Ascending aorta (tissue), 2 donors: Measurements from ENCODE around the gene ADGRV1. TPM values are rescaled to one million over a fixed set of nuclear protein-coding genes. Genes with fewer than 3 reads are reported as not detected.

Source experiments
- DNase-seq, 2 donors: peaks; one replicate each; pipeline ENCODE4 v3.0.0-alpha.2; 2019; ENCODE audit warnings: low spot score in 2 of 2
- H3K27ac ChIP-seq, 2 donors: fragments of 200-600 bp; sonication (generic); one replicate each; pipeline ENCODE4 v1.5.1; 2016 to 2017; ENCODE audit warnings: mild to moderate bottlenecking in 1 of 2
- H3K27me3 ChIP-seq: fragments of 200-600 bp; sonication (generic); one replicate; pipeline ENCODE4 v1.5.1; 2017
- H3K36me3 ChIP-seq, 2 donors: fragments of 200-600 bp; sonication (generic); one replicate each; pipeline ENCODE4 v1.5.1; 2016
- H3K4me1 ChIP-seq, 2 donors: fragments of 200-600 bp; sonication (generic); one replicate each; pipeline ENCODE4 v1.5.1; 2016 to 2017; ENCODE audit warnings: mild to moderate bottlenecking in 1 of 2
- H3K4me3 ChIP-seq, 2 donors: fragments of 200-600 bp; sonication (generic); one replicate each; pipeline ENCODE4 v1.5.1; 2016 to 2017; ENCODE audit warnings: mild to moderate bottlenecking in 1 of 2
- H3K9me3 ChIP-seq, 2 donors: fragments of 200-600 bp; sonication (generic); one replicate each; pipeline ENCODE4 v1.5.1; 2016
- intact Hi-C: fragments of 100-400 bp; cut with DNase I; formaldehyde crosslinking; loops from one replicate; pipeline ENCODE4 v1.15.1; 2023
- total RNA-seq: library from RNA; depleted of rRNA; stranded (reverse); fragments of >200 nt; gene quantifications from one replicate; pipeline ENCODE4 v1.1.0, GENCODE V29; 2016
- TF ChIP-seq, protein P1 (sequence below), 3 experiments: fragments of 200-600 bp in 2 of 3; fragments of 450-650 bp in 1 of 3; sonication (generic) in 2 of 3; IDR thresholded peaks; one replicate each; pipeline ENCODE4 v1.5.1; 2016 to 2019; ENCODE audit warnings: antibody characterized with exemption in 3 of 3, mild to moderate bottlenecking in 1 of 3, moderate library complexity in 1 of 3

Gene ADGRV1
- total RNA-seq, 1 donor from 2014 or later: 6.9 TPM

DNA sequence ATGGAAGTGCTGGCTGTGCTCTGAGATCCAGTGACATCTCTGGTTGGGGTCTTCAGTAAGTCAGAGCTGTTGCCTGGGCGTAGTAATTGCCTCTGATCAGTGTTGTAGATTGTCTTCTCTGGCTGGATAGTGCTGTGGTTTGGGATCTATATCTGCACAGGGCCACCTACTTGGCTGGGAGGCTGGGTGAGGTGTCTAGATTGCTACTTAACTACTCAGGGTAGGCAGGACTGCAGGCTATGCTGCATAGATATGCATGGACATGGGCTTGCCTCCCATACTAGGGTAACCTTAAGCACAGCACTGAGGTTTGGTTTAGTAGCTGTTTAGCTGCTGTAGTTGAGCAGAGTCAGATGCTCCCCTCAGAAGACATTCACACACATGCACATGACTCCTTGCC lies 181.0 kb downstream of the ADGRV1 start:
- H3K27ac ChIP-seq: no peak overlapping the region
- DNase-seq: no peak
- no peaks in the 10 kb centered on the region for H3K9me3 ChIP-seq
- no peaks in the 10 kb centered on the region for H3K36me3 ChIP-seq
- intact Hi-C loops: no loop called here
- H3K4me1 ChIP-seq: no peaks in the 10 kb centered on the region
- TF ChIP-seq, protein P1, sequence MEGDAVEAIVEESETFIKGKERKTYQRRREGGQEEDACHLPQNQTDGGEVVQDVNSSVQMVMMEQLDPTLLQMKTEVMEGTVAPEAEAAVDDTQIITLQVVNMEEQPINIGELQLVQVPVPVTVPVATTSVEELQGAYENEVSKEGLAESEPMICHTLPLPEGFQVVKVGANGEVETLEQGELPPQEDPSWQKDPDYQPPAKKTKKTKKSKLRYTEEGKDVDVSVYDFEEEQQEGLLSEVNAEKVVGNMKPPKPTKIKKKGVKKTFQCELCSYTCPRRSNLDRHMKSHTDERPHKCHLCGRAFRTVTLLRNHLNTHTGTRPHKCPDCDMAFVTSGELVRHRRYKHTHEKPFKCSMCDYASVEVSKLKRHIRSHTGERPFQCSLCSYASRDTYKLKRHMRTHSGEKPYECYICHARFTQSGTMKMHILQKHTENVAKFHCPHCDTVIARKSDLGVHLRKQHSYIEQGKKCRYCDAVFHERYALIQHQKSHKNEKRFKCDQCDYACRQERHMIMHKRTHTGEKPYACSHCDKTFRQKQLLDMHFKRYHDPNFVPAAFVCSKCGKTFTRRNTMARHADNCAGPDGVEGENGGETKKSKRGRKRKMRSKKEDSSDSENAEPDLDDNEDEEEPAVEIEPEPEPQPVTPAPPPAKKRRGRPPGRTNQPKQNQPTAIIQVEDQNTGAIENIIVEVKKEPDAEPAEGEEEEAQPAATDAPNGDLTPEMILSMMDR (IDR thresholded peaks at IDR 0.05): no peak
- H3K27me3 ChIP-seq: no peaks in the 10 kb centered on the region
- no peak overlapping the region for H3K4me3 ChIP-seq

DNA sequence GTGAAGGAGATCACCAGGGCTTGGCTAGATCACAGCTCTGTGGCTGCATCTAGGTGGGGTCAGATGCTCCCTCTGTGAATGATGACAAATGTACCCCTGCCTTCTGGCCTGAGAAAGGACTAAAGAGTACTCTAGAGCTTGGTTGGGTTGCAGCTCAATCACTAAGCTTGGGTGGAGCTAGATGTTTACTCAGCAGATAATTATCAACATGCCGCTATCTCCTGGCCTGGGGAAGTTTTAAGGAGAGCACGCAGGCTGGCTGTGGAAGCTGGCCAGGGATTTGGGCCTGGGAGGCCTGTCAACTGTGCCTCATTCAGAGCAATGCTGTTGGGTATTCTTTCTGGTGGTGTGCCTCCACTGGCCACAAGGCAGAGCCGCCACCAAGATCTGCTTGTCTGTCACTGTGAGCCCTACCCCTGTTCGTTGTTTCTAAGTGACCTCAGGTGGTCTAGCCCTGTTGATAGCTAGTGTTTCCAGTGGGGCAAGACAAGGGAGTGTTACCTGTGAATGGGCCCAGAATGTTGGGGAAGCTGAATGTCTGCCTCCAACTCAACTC lies 181.7 kb downstream of the ADGRV1 start:
- intact Hi-C loops: no loop called here

DNA sequence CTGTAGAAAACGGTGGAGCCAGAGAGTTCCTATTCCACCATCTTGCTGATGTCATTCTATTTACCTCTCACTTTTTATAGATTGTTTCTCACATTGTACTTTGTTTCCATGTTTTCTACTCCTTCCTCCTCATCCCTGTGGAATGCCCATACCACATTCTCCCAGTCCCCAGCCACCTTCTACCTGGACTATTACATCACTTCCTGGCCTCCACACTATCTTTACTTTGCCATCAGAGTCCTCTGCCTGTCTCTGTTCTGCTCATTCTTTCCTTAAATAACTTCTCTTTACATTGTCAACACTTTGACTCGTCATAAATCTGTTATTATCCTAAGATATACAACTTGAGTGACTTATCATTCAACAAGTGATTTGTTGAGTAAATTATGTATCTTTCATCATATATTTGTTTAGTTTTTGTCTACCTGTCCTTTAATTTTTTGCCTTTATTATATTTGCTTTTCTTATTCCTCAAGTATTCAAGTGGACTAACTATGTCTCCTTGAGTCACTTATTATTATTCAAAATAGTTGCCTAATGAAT lies 182.5 kb downstream of the ADGRV1 start:
- no peak overlapping the region for H3K27ac ChIP-seq
- no peaks in the 10 kb centered on the region for H3K9me3 ChIP-seq
- H3K27me3 ChIP-seq: no peaks in the 10 kb centered on the region
- intact Hi-C loops: no loop called here
- H3K4me3 ChIP-seq: no peak overlapping the region
- DNase-seq: no peak
- TF ChIP-seq, protein P1 (IDR thresholded peaks at IDR 0.05): no peak
- H3K4me1 ChIP-seq: no peaks in the 10 kb centered on the region
- no peaks in the 10 kb centered on the region for H3K36me3 ChIP-seq

More for the DNA sequence above, 181.7 kb downstream of the ADGRV1 start:
- H3K27ac ChIP-seq: no peak overlapping the region
- H3K4me1 ChIP-seq: no peaks in the 10 kb centered on the region
- H3K27me3 ChIP-seq: no peaks in the 10 kb centered on the region
- DNase-seq: no peak
- H3K36me3 ChIP-seq: no peaks in the 10 kb centered on the region
- TF ChIP-seq, protein P1 (IDR thresholded peaks at IDR 0.05): no peak
- H3K9me3 ChIP-seq: no peaks in the 10 kb centered on the region
- no peak overlapping the region for H3K4me3 ChIP-seq

DNA sequence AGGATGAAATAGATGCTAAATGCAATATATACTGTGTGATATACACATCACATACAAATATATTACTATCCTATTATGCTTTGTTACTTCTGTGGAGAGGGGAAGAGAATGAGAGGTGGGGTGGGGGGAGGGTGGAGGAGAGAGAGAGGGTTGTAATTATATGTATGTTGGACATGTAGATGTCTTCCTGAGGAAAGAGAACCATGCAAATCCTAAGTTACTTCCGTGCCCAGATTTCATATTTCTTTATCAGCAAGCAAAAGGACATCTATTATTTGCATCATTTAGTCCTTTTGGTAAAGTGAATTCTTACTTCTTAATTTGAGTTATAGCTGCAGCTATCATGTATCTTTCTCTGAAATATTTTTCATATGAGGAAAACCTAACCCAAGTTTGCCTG lies 187.5 kb downstream of the ADGRV1 start:
- TF ChIP-seq, protein P1 (IDR thresholded peaks at IDR 0.05): no peak
- intact Hi-C loops: no loop called here
- Histone ChIP-seq H3K27me3 (no peaks in the 10 kb centered on the region), H3K4me3 (no peak overlapping the region), H3K4me1 (no peaks in the 10 kb centered on the region), H3K27ac (no peak overlapping the region), H3K9me3 (no peaks in the 10 kb centered on the region), H3K36me3 (no peaks in the 10 kb centered on the region)
- DNase-seq: no peak

DNA sequence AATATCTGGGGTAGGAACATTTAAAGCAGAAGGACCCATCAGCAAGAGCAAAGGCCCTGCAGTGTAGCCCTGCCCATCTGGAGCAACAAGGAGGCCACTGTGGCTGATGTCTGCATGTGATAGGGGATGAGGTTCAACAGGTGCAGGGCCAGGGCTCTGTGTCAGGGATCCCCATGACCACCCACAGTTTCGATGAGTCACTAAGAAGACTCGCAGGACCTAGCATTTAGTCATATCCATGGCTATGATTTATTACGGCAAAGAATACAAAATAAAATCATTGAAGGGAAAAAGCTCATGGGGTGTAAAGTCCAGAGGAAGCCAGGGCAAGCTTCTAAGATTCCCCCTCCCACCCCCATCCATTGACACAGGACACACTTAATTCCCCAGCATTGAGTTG lies 188.6 kb downstream of the ADGRV1 start:
- Histone ChIP-seq H3K36me3 (no peaks in the 10 kb centered on the region), H3K27me3 (no peaks in the 10 kb centered on the region), H3K4me1 (no peaks in the 10 kb centered on the region), H3K9me3 (no peaks in the 10 kb centered on the region), H3K27ac (no peak overlapping the region), H3K4me3 (no peak overlapping the region)
- TF ChIP-seq, protein P1 (IDR thresholded peaks at IDR 0.05): no peak
- intact Hi-C loops: no loop called here
- no peak for DNase-seq

DNA sequence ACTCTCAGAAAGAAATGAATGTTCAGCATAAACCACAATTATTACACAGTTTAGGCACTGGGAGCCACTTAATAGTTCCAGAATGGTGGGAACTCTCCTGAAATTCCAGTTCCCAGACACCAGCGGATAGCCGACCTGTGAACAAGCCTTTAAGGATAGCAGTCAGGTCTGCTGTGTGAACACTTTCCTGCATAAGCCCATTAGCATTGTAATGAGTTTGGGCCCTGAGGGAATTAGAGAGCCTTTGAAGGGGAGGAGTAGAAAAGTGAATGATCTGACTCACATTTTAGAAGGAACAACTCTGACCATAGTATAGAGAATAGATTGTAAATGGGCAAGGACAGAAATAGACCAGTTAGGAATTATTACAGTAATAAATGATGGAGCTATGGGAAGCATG lies 189.1 kb downstream of the ADGRV1 start:
- Histone ChIP-seq H3K27me3 (no peaks in the 10 kb centered on the region), H3K9me3 (no peaks in the 10 kb centered on the region), H3K4me3 (no peak overlapping the region), H3K4me1 (no peaks in the 10 kb centered on the region), H3K27ac (no peak overlapping the region), H3K36me3 (no peaks in the 10 kb centered on the region)
- DNase-seq: no peak
- TF ChIP-seq, protein P1 (IDR thresholded peaks at IDR 0.05): no peak
- intact Hi-C loops: no loop called here
